H1 (cell line): Measurements from ENCODE around the gene WDR90. TPM values are rescaled to one million over a fixed set of nuclear protein-coding genes. Genes with fewer than 3 reads are reported as not detected.

Experiments
- CTCF ChIA-PET: fragments of 300-600 bp; sonication (Branson Sonifier 250); formaldehyde crosslinking; loops from one replicate; lab custom pipeline; 2021; ENCODE audit not compliant: partially characterized antibody; lab: Charles Lee
- POLR2A ChIA-PET: fragments of 300-600 bp; sonication (Branson Sonifier 250); formaldehyde crosslinking; loops from one replicate; lab custom pipeline; 2021; ENCODE audit warnings: inconsistent platforms; ENCODE audit not compliant: partially characterized antibody; lab: Charles Lee
- DNase-seq, 2 experiments: peaks; one replicate each; pipeline versions ENCODE4 v3.0.0 to v3.0.0-alpha.2; 2010 to 2022; ENCODE audit warnings: low spot score in 2 of 2, low read depth in 1 of 2, mixed read lengths in 1 of 2
- FAIRE-seq: peaks from 2 replicates; lab custom pipeline; 2011; peaks lifted over from hg19 to GRCh38; lab: Jason Lieb, UNC
- H2AFZ ChIP-seq: 2 replicates; pipeline ENCODE4 v1.8.1; 2012; ENCODE audit warnings: low read length, inconsistent platforms
- H2AK5ac ChIP-seq: 2 replicates; pipeline ENCODE4 v1.6.1; 2013; ENCODE audit warnings: low read depth, low read length
- H2BK120ac ChIP-seq: replicated peaks from 2 replicates; pipeline ENCODE3; 2013; ENCODE audit warnings: low read depth, low read length, inconsistent platforms
- H2BK12ac ChIP-seq: 2 replicates; pipeline ENCODE4 v1.6.1; 2013; ENCODE audit warnings: low read depth, low read length
- H2BK15ac ChIP-seq: 2 replicates; pipeline ENCODE4 v1.6.1; 2013; ENCODE audit warnings: low read length
- H2BK20ac ChIP-seq: 2 replicates; pipeline ENCODE4 v1.6.1; 2013; ENCODE audit warnings: low read length
- H2BK5ac ChIP-seq: 2 replicates; pipeline ENCODE4 v1.6.1; 2013; ENCODE audit warnings: low read depth, low read length
- H3K14ac ChIP-seq: 2 replicates; pipeline ENCODE4 v1.6.1; 2013; ENCODE audit warnings: inconsistent platforms; ENCODE audit not compliant: insufficient read length
- H3K18ac ChIP-seq: 2 replicates; pipeline ENCODE4 v1.6.1; 2013; ENCODE audit warnings: low read length; ENCODE audit errors: extremely low read depth
- H3K23ac ChIP-seq: 2 replicates; pipeline ENCODE4 v1.6.1; 2013; ENCODE audit warnings: inconsistent platforms; ENCODE audit not compliant: insufficient read length
- H3K23me2 ChIP-seq: 2 replicates; pipeline ENCODE4 v1.6.1; 2013; ENCODE audit warnings: low read depth, low read length
- H3K27ac ChIP-seq: 2 replicates; pipeline ENCODE4 v1.6.1; 2011; ENCODE audit warnings: low read depth, low read length, inconsistent platforms
- H3K27me3 ChIP-seq, 4 experiments: replicated peaks in 1 of 4; 1 replicate in 1 of 4; 2 replicates in 3 of 4; pipeline versions ENCODE4 v1.6.1 to v1.8.1; 2011 to 2013; ENCODE audit warnings: low read length in 3 of 4, mild to moderate bottlenecking in 3 of 4, inconsistent platforms in 2 of 4, mixed read lengths in 2 of 4, moderate library complexity in 1 of 4; ENCODE audit not compliant: control insufficient read depth in 3 of 4, insufficient read depth in 3 of 4; ENCODE audit errors: extremely low read depth in 1 of 4
- H3K36me3 ChIP-seq, 4 experiments: 2 replicates each; pipeline versions ENCODE4 v1.6.1 to v1.8.1; 2011 to 2013; ENCODE audit warnings: mild to moderate bottlenecking in 4 of 4, low read length in 3 of 4, moderate library complexity in 2 of 4, control low read depth in 1 of 4, inconsistent platforms in 1 of 4; ENCODE audit not compliant: insufficient read depth in 4 of 4, control insufficient read depth in 2 of 4
- H3K4ac ChIP-seq: replicated peaks from 2 replicates; pipeline ENCODE3; 2013; ENCODE audit warnings: low read length, low read depth, mixed read lengths, inconsistent platforms; ENCODE audit not compliant: insufficient read length
- H3K4me1 ChIP-seq, 4 experiments: replicated peaks in 1 of 4; 1 replicate in 1 of 4; 2 replicates in 3 of 4; pipeline versions ENCODE4 v1.6.1 to v1.8.1; 2011 to 2013; ENCODE audit warnings: low read length in 3 of 4, inconsistent platforms in 2 of 4, mixed read lengths in 1 of 4; ENCODE audit not compliant: insufficient read depth in 4 of 4, control insufficient read depth in 3 of 4
- H3K4me2 ChIP-seq, 2 experiments: 2 replicates each; pipeline versions ENCODE4 v1.6.1 to v1.8.1; 2011 to 2013; ENCODE audit warnings: low read depth in 2 of 2, low read length in 2 of 2, control low read depth in 1 of 2, inconsistent platforms in 1 of 2, mild to moderate bottlenecking in 1 of 2; ENCODE audit not compliant: insufficient read depth in 1 of 2
- H3K4me3 ChIP-seq, 4 experiments: fragments of 200-600, 300-600 bp in 1 of 4; sonication (generic), shearing (Covaris generic), sonication (Bioruptor Twin) in 1 of 4; 2 replicates each; pipeline versions ENCODE4 v1.5.1 to v1.8.1; 2011 to 2016; ENCODE audit warnings: low read length in 4 of 4, low read depth in 3 of 4, control low read depth in 2 of 4, inconsistent platforms in 2 of 4, mild to moderate bottlenecking in 2 of 4, mixed read lengths in 1 of 4, moderate library complexity in 1 of 4; ENCODE audit not compliant: insufficient read depth in 2 of 4; ENCODE audit errors: extremely low read depth in 1 of 4
- H3K56ac ChIP-seq: replicated peaks from 2 replicates; pipeline ENCODE3; 2013; ENCODE audit warnings: low read depth, mild to moderate bottlenecking, mixed read lengths, low read length, inconsistent platforms; ENCODE audit not compliant: insufficient read length
- H3K79me1 ChIP-seq: 2 replicates; pipeline ENCODE4 v1.6.1; 2013; ENCODE audit warnings: low read depth, low read length, control low read depth
- H3K79me2 ChIP-seq, 2 experiments: 2 replicates each; pipeline versions ENCODE4 v1.6.1 to v1.8.1; 2012 to 2013; ENCODE audit warnings: low read length in 2 of 2, mild to moderate bottlenecking in 2 of 2, inconsistent platforms in 1 of 2; ENCODE audit not compliant: insufficient read depth in 2 of 2, control insufficient read depth in 1 of 2
- H3K9ac ChIP-seq, 4 experiments: replicated peaks in 1 of 4; 1 replicate in 1 of 4; 2 replicates in 3 of 4; pipeline versions ENCODE4 v1.6.1 to v1.8.1; 2011 to 2013; ENCODE audit warnings: low read depth in 3 of 4, low read length in 3 of 4, control low read depth in 2 of 4, mild to moderate bottlenecking in 2 of 4, moderate library complexity in 2 of 4, inconsistent platforms in 1 of 4; ENCODE audit errors: extremely low read depth in 1 of 4
- H3K9me3 ChIP-seq, 2 experiments: 2 replicates each; pipeline versions ENCODE4 v1.6.1 to v1.8.1; 2012 to 2013; ENCODE audit warnings: mild to moderate bottlenecking in 2 of 2, moderate library complexity in 2 of 2, control low read depth in 1 of 2, inconsistent platforms in 1 of 2, low read depth in 1 of 2, low read length in 1 of 2, mixed read lengths in 1 of 2; ENCODE audit not compliant: insufficient read depth in 2 of 2
- H4K20me1 ChIP-seq, 2 experiments: replicated peaks in 1 of 2; 2 replicates each; pipeline versions ENCODE3 to v1.8.1; 2011 to 2013; ENCODE audit warnings: inconsistent platforms in 2 of 2, low read length in 2 of 2, mild to moderate bottlenecking in 1 of 2; ENCODE audit not compliant: insufficient read depth in 2 of 2, control insufficient read depth in 1 of 2
- H4K5ac ChIP-seq: 2 replicates; pipeline ENCODE4 v1.6.1; 2013; ENCODE audit warnings: low read length, low read depth, mixed read lengths, inconsistent platforms; ENCODE audit not compliant: insufficient read length
- H4K8ac ChIP-seq: 2 replicates; pipeline ENCODE4 v1.8.0; 2013; ENCODE audit warnings: mild to moderate bottlenecking, moderate library complexity, low read length, inconsistent platforms; ENCODE audit not compliant: insufficient read depth; ENCODE audit errors: extremely low read depth
- H4K91ac ChIP-seq: replicated peaks from 2 replicates; pipeline ENCODE3; 2013; ENCODE audit warnings: low read length, mixed read lengths, inconsistent platforms; ENCODE audit not compliant: insufficient read length
- EGR1 ChIP-seq: IDR thresholded peaks from 2 replicates; pipeline ENCODE4 v1.6.1; 2011; ENCODE audit warnings: low read depth, low read length, borderline replicate concordance
- MAFK ChIP-seq: IDR thresholded peaks from 2 replicates; pipeline ENCODE4 v1.6.1; 2012; ENCODE audit warnings: low read depth, mild to moderate bottlenecking, improper control_type of control experiment, low read length
- RXRA ChIP-seq: IDR thresholded peaks from 2 replicates; pipeline ENCODE4 v1.6.1; 2011; ENCODE audit warnings: low read depth, mild to moderate bottlenecking, low read length, moderate library complexity; ENCODE audit not compliant: insufficient read depth
- WGBS, 2 experiments: shearing (Covaris generic) in 1 of 2; methylation state at CpG; one replicate each; pipeline versions ENCODE4 v1.1.6 to v1.1.7; 2013 to 2015; ENCODE audit warnings: low lambda C conversion rate in 2 of 2, mixed read lengths in 2 of 2, inconsistent platforms in 1 of 2, low coverage in 1 of 2, missing lambda C conversion rate in 1 of 2; ENCODE audit not compliant: insufficient replicate concordance in 2 of 2, insufficient coverage in 1 of 2, insufficient read length in 1 of 2; ENCODE audit errors: extremely low coverage in 1 of 2, missing lambda C conversion rate in 1 of 2; 5-methylcytosine and 5-hydroxymethylcytosine counted together
- polyA plus RNA-seq, 7 experiments: library from polyadenylated mRNA; depleted of rRNA in 3 of 7; stranded (reverse) in 5 of 7; unstranded in 2 of 7; fragments of >200 nt in 5 of 7; fragments of 200-250 nt in 2 of 7; gene quantifications; 1 replicate in 5 of 7; 2 replicates in 1 of 7; 4 replicates in 1 of 7; pipeline versions ENCODE4 v1.2.1 to v1.2.3, GENCODE V29; 2011 to 2013; ENCODE audit warnings: missing spikeins in 2 of 7, mixed read lengths in 2 of 7
- total RNA-seq: library from RNA; stranded (reverse); fragmentation: NEBNext Ultra II Directional; extraction: Animal tissue kit (Norgen Biotek cat#: 25700); gene quantifications from 2 replicates; pipeline ENCODE4 v1.2.1, GENCODE V29; 2021

Gene WDR90
- total and polyA plus RNA-seq, 2 of the 8 experiments (the other 6 are each of a cell fraction or from before 2014, with no cell fraction given): 24.0 to 47.2 TPM

DNA sequence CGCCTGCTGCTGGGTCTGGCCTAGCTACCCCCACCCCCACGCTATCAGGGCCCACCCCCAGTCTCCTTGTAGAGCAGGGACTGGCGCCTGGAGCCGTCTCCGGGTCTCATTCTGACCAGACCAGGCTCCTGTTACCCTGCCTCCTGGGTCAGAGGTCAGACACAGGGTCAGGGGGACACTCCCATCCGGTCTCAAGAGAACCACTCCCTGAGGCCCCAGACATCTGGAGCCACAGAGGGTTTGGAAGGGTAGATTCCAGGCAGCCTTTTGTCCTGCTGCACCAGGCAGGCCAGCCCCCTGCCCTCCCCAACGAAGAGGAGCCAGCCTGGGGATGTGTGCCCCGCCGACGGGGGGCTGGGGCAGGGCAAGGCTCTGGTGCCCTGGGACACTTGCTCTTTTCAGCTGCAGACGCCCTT, 19.3 kb upstream of the WDR90 start:
- 0 out of 2 replicates have a peak, but pooled peaks have one; percentile 46 for TF ChIP-seq RXRA
- no peak for TF ChIP-seq EGR1
- TF ChIP-seq MAFK: no peak
- H3K23ac ChIP-seq: no peak overlapping the region
- peak overlapping the region; percentile 79 to 88 for H3K4me2 ChIP-seq
- ChIA-PET CTCF (interaction anchor here (0.8 to 2.1 kb wide), 5 partner anchors 8 to 52 kb away, joined by 3 to 7 read pairs (median 5); no protein-coding TSS in a partner anchor), POLR2A (interaction anchor here (0.8 to 1.6 kb wide), 6 partner anchors 8 to 40 kb away, joined by 3 to 11 read pairs (median 3); partner anchors contain the start of gene RAB40C)
- WGBS, 2 experiments: 56% methylated on average over 6 of the region's 11 CpGs; no CpG with 5 or more reads in 1 of the 2 experiments
- peak overlapping the region; percentile 92; the same call in 1 of the 2 replicates for H2BK15ac ChIP-seq
- peak overlapping the region; percentile 63 for H4K91ac ChIP-seq
- peak overlapping the region in 2 of 4 experiments; percentile 4 to 8; a peak in 1 of 7 replicates for H3K9ac ChIP-seq
- H2BK20ac ChIP-seq: no peak overlapping the region
- H4K5ac ChIP-seq: peak overlapping the region; percentile 84
- no peak overlapping the region for H3K56ac ChIP-seq
- no peak overlapping the region for H2AFZ ChIP-seq
- peak overlapping the region; percentile 63; the same call in 1 of the 2 replicates for H3K27ac ChIP-seq
- peaks cover 0 to 24% (median 19%) of the 10 kb centered on the region in 4 experiments; a peak in 6 of 7 replicates for H3K4me1 ChIP-seq
- peaks cover 0 to 25% (median 3%) of the 10 kb centered on the region in 4 experiments; a peak in 4 of 8 replicates for H3K36me3 ChIP-seq
- no peaks in the 10 kb centered on the region for H3K79me1 ChIP-seq
- peaks cover 3 to 10% of the 10 kb centered on the region in 2 experiments for H4K20me1 ChIP-seq
- FAIRE-seq: no peak
- H2AK5ac ChIP-seq: peak overlapping the region; percentile 25; the same call in 1 of the 2 replicates
- peak overlapping the region in 2 of 4 experiments; percentile 1 to 61; a peak in 3 of 8 replicates for H3K4me3 ChIP-seq
- H4K8ac ChIP-seq: peak overlapping the region; percentile 66; the same call in 1 of the 2 replicates
- H3K4ac ChIP-seq: peak overlapping the region; percentile 90
- no peaks in the 10 kb centered on the region for H3K9me3 ChIP-seq
- H3K18ac ChIP-seq: peak overlapping the region; percentile 96
- peak overlapping the region; percentile 85; the same call in 1 of the 2 replicates for H2BK12ac ChIP-seq
- no peaks in the 10 kb centered on the region for H3K27me3 ChIP-seq
- peak overlapping the region; percentile 94; the same call in 1 of the 2 replicates for H2BK5ac ChIP-seq
- H3K79me2 ChIP-seq: no peaks in the 10 kb centered on the region
- H2BK120ac ChIP-seq: peak overlapping the region; percentile 82
- no peak overlapping the region for H3K14ac ChIP-seq
- H3K23me2 ChIP-seq: peaks cover 2% of the 10 kb centered on the region; the same call in 1 of the 2 replicates
- DNase-seq: no peak
